ENCODE data around the gene BRIP1. TPM values are rescaled to one million over a fixed set of nuclear protein-coding genes. Genes with fewer than 3 reads are reported as not detected.

The BRIP1 gene
- total RNA-seq, 1 experiment from 2014 or later = 20.2 TPM

DNA sequence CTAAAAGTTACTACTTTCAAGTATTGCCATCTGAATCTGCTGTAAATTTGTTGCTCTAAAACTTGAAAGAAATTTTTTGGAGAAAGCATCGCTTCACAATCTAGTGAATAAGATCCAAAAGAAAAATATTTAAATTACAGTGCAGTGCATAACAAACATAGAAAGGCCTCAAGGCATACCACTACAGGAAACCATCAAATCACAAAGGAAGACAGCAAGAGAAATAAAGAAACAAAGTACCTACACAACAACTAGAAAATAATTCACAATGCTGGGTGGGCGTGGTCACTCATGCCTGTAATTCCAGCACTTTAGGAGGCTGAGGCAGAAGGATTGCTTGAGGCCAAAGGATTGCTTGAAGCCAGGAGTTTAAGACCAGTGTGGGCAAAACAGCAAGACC is 104.9 kb downstream of the BRIP1 start:
- DNase-seq = no peak
- no peaks in the 10 kb centered on the region for H3K23me2 ChIP-seq (ENCODE audit: insufficient read length, low read depth, low read length, poor library complexity, severe bottlenecking)

More for the DNA sequence above, 104.9 kb downstream of the BRIP1 start:
- no peaks in the 10 kb centered on the region for H3K4me1 ChIP-seq (ENCODE audit: insufficient read depth, low read length)
- no peak overlapping the region for H3K27ac ChIP-seq (ENCODE audit: insufficient read length, low read depth, low read length)
- no peak overlapping the region for H3T11ph ChIP-seq (ENCODE audit: low read length)
- H3K14ac ChIP-seq (ENCODE audit: insufficient read depth, low read length) = no peak overlapping the region
- no CpG with 5 or more reads among the region's 2 CpGs for WGBS (ENCODE audit: extremely low coverage, insufficient read length, low lambda C conversion rate)
- no peak overlapping the region for H4K5ac ChIP-seq (ENCODE audit: insufficient read length, low read depth, low read length)
- no peaks in the 10 kb centered on the region for H4K20me1 ChIP-seq (ENCODE audit: control insufficient read depth, insufficient read depth, insufficient read length)
- H4K8ac ChIP-seq (replicated peaks; ENCODE audit: insufficient read length, low read depth, low read length) = no peak overlapping the region
- no peak overlapping the region for H3K4ac ChIP-seq (ENCODE audit: low read depth, low read length)
- no peak overlapping the region for H2BK12ac ChIP-seq (ENCODE audit: insufficient read length, low read depth, low read length)
- no peak overlapping the region for H2BK20ac ChIP-seq (ENCODE audit: low read depth, low read length, poor library complexity, severe bottlenecking)
- no peak overlapping the region for H2BK120ac ChIP-seq (ENCODE audit: low read depth, low read length, poor library complexity, severe bottlenecking)
- no peak overlapping the region for H3K4me3 Mint-ChIP-seq
- H3K27me3 ChIP-seq (ENCODE audit: insufficient read depth, low read length) = no peaks in the 10 kb centered on the region
- no peak overlapping the region for H2BK15ac ChIP-seq (ENCODE audit: low read depth, low read length)
- H3K36me3 Mint-ChIP-seq (ENCODE audit: insufficient read depth in 1 of 3, low read depth in 3 of 3) = peaks cover 26 to 47% (median 36%) of the 10 kb centered on the region in 3 experiments
- TF ChIP-seq, protein P1, sequence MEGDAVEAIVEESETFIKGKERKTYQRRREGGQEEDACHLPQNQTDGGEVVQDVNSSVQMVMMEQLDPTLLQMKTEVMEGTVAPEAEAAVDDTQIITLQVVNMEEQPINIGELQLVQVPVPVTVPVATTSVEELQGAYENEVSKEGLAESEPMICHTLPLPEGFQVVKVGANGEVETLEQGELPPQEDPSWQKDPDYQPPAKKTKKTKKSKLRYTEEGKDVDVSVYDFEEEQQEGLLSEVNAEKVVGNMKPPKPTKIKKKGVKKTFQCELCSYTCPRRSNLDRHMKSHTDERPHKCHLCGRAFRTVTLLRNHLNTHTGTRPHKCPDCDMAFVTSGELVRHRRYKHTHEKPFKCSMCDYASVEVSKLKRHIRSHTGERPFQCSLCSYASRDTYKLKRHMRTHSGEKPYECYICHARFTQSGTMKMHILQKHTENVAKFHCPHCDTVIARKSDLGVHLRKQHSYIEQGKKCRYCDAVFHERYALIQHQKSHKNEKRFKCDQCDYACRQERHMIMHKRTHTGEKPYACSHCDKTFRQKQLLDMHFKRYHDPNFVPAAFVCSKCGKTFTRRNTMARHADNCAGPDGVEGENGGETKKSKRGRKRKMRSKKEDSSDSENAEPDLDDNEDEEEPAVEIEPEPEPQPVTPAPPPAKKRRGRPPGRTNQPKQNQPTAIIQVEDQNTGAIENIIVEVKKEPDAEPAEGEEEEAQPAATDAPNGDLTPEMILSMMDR (conservative IDR thresholded peaks at IDR 0.05) = no peak
- no peak overlapping the region for H3K56ac ChIP-seq (ENCODE audit: insufficient read length, low read depth, low read length)
- H3K79me1 ChIP-seq (ENCODE audit: insufficient read depth, low read depth, low read length, poor library complexity, severe bottlenecking) = no peaks in the 10 kb centered on the region
- H3K79me2 ChIP-seq (ENCODE audit: insufficient read depth, low read length) = no peaks in the 10 kb centered on the region
- H3K4me2 ChIP-seq (ENCODE audit: insufficient read depth, insufficient read length, low read length) = no peak overlapping the region
- no peak overlapping the region for H3K18ac ChIP-seq (ENCODE audit: insufficient read length, low read depth, low read length)
- no peak overlapping the region for H3K23ac ChIP-seq (ENCODE audit: insufficient read length, low read depth, low read length)
- H3K27me3 Mint-ChIP-seq (ENCODE audit: low read depth) = no peaks in the 10 kb centered on the region; the same call in 1 of the 2 replicates
- peaks cover 0 to 3% of the 10 kb centered on the region in 2 experiments; a peak in 2 of 4 replicates for H3K4me1 Mint-ChIP-seq
- H3K9me3 ChIP-seq (ENCODE audit: control insufficient read depth, low read depth, low read length) = no peaks in the 10 kb centered on the region
- no peak overlapping the region for H3K9ac ChIP-seq (ENCODE audit: extremely low read depth, insufficient read length, low read length)
- H3K27ac Mint-ChIP-seq = no peak overlapping the region; a peak in 1 of 7 replicates
- H2AFZ ChIP-seq (ENCODE audit: low read length) = no peak overlapping the region
- peaks cover 0 to 9% of the 10 kb centered on the region in 2 experiments; a peak in 3 of 5 replicates for H3K9me3 Mint-ChIP-seq
- H2BK5ac ChIP-seq (ENCODE audit: insufficient read length, low read length) = no peak overlapping the region
- no peak overlapping the region for H2AK5ac ChIP-seq (ENCODE audit: insufficient read length, low read length)
- H4K91ac ChIP-seq (ENCODE audit: insufficient read length, low read depth, low read length) = no peak overlapping the region
